Endothelial cell of umbilical vein (primary cell): ENCODE measurements around the gene SORT1. TPM values are rescaled to one million over a fixed set of nuclear protein-coding genes. Genes with fewer than 3 reads are reported as not detected.

Experiments
- BruUV-seq: library from RNA; stranded (reverse); fragments of 400-500 nt; replicated peaks from 2 replicates; lab custom pipeline; 2021; lab: Mats Ljungman, UMichigan
- CTCF ChIA-PET: fragments of 300-600, 350-600 bp; sonication (Branson Sonifier 250); formaldehyde crosslinking; loops from one replicate; lab custom pipeline; 2021; ENCODE audit warnings: antibody characterized with exemption, inconsistent platforms; lab: Charles Lee
- POLR2A ChIA-PET: fragments of 300-600, 350-600 bp; sonication (Branson Sonifier 250); formaldehyde crosslinking; loops from one replicate; lab custom pipeline; 2021; ENCODE audit warnings: antibody characterized with exemption, inconsistent platforms; lab: Charles Lee
- DNase-seq: peaks from one replicate; pipeline ENCODE4 v3.0.0-alpha.2; 2011; ENCODE audit warnings: low read depth, low spot score
- FAIRE-seq: peaks from 2 replicates; lab custom pipeline; 2011; peaks lifted over from hg19 to GRCh38; lab: Jason Lieb, UNC
- H2AFZ ChIP-seq: 2 replicates; pipeline ENCODE4 v1.6.0; 2012; ENCODE audit warnings: low read depth, low read length, control low read depth, inconsistent platforms
- H3K27ac ChIP-seq: 2 replicates; pipeline ENCODE4 v1.5.1; 2011; ENCODE audit warnings: low read depth, mild to moderate bottlenecking, control low read depth, low read length, moderate library complexity; ENCODE audit not compliant: insufficient read depth
- H3K27me3 ChIP-seq, 2 experiments: 2 replicates each; pipeline versions ENCODE4 v1.6.0 to v1.6.1; 2011; ENCODE audit warnings: low read length in 2 of 2, mixed read lengths in 1 of 2; ENCODE audit not compliant: control insufficient read depth in 2 of 2, insufficient read depth in 2 of 2
- H3K36me3 ChIP-seq, 2 experiments: 2 replicates in 1 of 2; 3 replicates in 1 of 2; pipeline ENCODE4 v1.5.1; 2011; ENCODE audit warnings: low read length in 2 of 2, mild to moderate bottlenecking in 1 of 2, moderate library complexity in 1 of 2; ENCODE audit not compliant: control insufficient read depth in 2 of 2, insufficient read depth in 2 of 2; ENCODE audit errors: extremely low read depth in 1 of 2
- H3K4me1 ChIP-seq: 3 replicates; pipeline ENCODE4 v1.5.1; 2011; ENCODE audit warnings: mild to moderate bottlenecking, low read length; ENCODE audit not compliant: control insufficient read depth, insufficient read depth; ENCODE audit errors: extremely low read depth
- H3K4me2 ChIP-seq: 2 replicates; pipeline ENCODE4 v1.6.1; 2011; ENCODE audit warnings: low read length, control low read depth, mixed read lengths; ENCODE audit not compliant: insufficient read depth
- H3K4me3 ChIP-seq, 3 experiments: fragments of 200-600 bp in 1 of 3; sonication (generic), shearing (Covaris generic) in 1 of 3; replicated peaks in 1 of 3; 2 replicates each; pipeline ENCODE4 v1.5.1; 2011 to 2016; ENCODE audit warnings: control low read depth in 3 of 3, low read length in 3 of 3, mild to moderate bottlenecking in 2 of 3, inconsistent platforms in 1 of 3, low read depth in 1 of 3, moderate library complexity in 1 of 3; ENCODE audit not compliant: insufficient read depth in 1 of 3
- H3K79me2 ChIP-seq: 2 replicates; pipeline ENCODE4 v1.6.0; 2012; ENCODE audit warnings: low read length, inconsistent platforms; ENCODE audit not compliant: control insufficient read depth, insufficient read depth
- H3K9ac ChIP-seq: replicated peaks from 2 replicates; pipeline ENCODE3; 2011; ENCODE audit warnings: low read length, control low read depth; ENCODE audit not compliant: insufficient read depth; ENCODE audit errors: extremely low read depth
- H3K9me1 ChIP-seq: replicated peaks from 3 replicates; pipeline ENCODE4 v1.6.0; 2011; ENCODE audit warnings: mild to moderate bottlenecking, low read length; ENCODE audit not compliant: control insufficient read depth, insufficient read depth; ENCODE audit errors: extremely low read depth
- H3K9me3 ChIP-seq: replicated peaks from 2 replicates; pipeline ENCODE4 v1.5.1; 2012; ENCODE audit warnings: low read length, inconsistent platforms; ENCODE audit not compliant: control insufficient read depth, insufficient read depth
- H4K20me1 ChIP-seq: replicated peaks from 2 replicates; pipeline ENCODE3; 2011; ENCODE audit warnings: mild to moderate bottlenecking, low read length; ENCODE audit not compliant: control insufficient read depth, insufficient read depth; ENCODE audit errors: extremely low read depth
- EZH2 ChIP-seq: IDR thresholded peaks from 2 replicates; pipeline ENCODE4 v1.6.1; 2012; ENCODE audit warnings: borderline replicate concordance, low read depth, mild to moderate bottlenecking, moderate library complexity, low read length, inconsistent platforms; ENCODE audit not compliant: severe bottlenecking
- FOS ChIP-seq: IDR thresholded peaks from 2 replicates; pipeline ENCODE4 v1.6.1; 2011; ENCODE audit warnings: mild to moderate bottlenecking, low read length, moderate library complexity, borderline replicate concordance; ENCODE audit not compliant: insufficient read depth
- GATA2 ChIP-seq: IDR thresholded peaks from 2 replicates; pipeline ENCODE4 v1.7.0; 2011; ENCODE audit warnings: low read depth, mild to moderate bottlenecking, moderate library complexity, mixed read lengths, low read length; ENCODE audit not compliant: insufficient read length, insufficient read depth
- JUN ChIP-seq: IDR thresholded peaks from 2 replicates; pipeline ENCODE4 v1.6.1; 2011; ENCODE audit warnings: borderline replicate concordance, low read depth; ENCODE audit not compliant: insufficient read length, insufficient read depth
- MYC ChIP-seq: IDR thresholded peaks from one replicate; pipeline ENCODE4 v1.6.1; 2011; ENCODE audit warnings: mild to moderate bottlenecking, low read depth, low read length
- POLR2A ChIP-seq: IDR thresholded peaks from 2 replicates; pipeline ENCODE4 v1.6.1; 2012; ENCODE audit warnings: low read depth, mild to moderate bottlenecking, control low read depth, low read length
- POLR2AphosphoS5 ChIP-seq: IDR thresholded peaks from 2 replicates; pipeline ENCODE4 v1.6.1; 2012; ENCODE audit warnings: low read depth, mild to moderate bottlenecking, control low read depth, low read length, moderate library complexity; ENCODE audit not compliant: insufficient read depth
- dilution Hi-C: fragments of 300-500 bp; cut with MboI; formaldehyde crosslinking; loops from one replicate; pipeline ENCODE4 v1.15.0; 2019; ENCODE audit warnings: low sequenced_read_pairs; ENCODE audit not compliant: extremely low pct_ligation_motif_present
- intact Hi-C: fragments of 100-400 bp; cut with micrococcal nuclease; formaldehyde crosslinking; loops from one replicate; pipeline ENCODE4 v1.10.0; 2022
- polyA plus RNA-seq, 4 experiments: library from polyadenylated mRNA; depleted of rRNA in 3 of 4; stranded (reverse) in 3 of 4; unstranded in 1 of 4; fragments of >200 nt; gene quantifications; 2 replicates each; pipeline versions ENCODE4 v1.2.1 to v1.2.3, GENCODE V29; 2011 to 2012; ENCODE audit warnings: missing spikeins in 1 of 4
- total RNA-seq: library from RNA; stranded (reverse); gene quantifications from 2 replicates; pipeline ENCODE4 v1.2.3, GENCODE V29; 2021
- TF ChIP-seq, protein P1 (sequence below), 2 donors: IDR thresholded peaks; 1 replicate in 1 of 2; 2 replicates in 1 of 2; pipeline ENCODE4 v1.5.1; 2011; ENCODE audit warnings: low read length in 2 of 2, mild to moderate bottlenecking in 2 of 2, moderate library complexity in 2 of 2, control low read depth in 1 of 2, inconsistent platforms in 1 of 2, low read depth in 1 of 2; ENCODE audit not compliant: insufficient read depth in 1 of 2; ENCODE audit errors: extremely low read depth in 1 of 2
- TF ChIP-seq, protein P2 (sequence below): IDR thresholded peaks from 2 replicates; pipeline ENCODE4 v1.6.1; 2011; ENCODE audit not compliant: insufficient read depth, insufficient read length

The SORT1 gene
- total and polyA plus RNA-seq, 2 donors (not counting 3 experiments of a cell fraction or from before 2014, with no cell fraction given): 6.8 to 17.8 TPM

DNA sequence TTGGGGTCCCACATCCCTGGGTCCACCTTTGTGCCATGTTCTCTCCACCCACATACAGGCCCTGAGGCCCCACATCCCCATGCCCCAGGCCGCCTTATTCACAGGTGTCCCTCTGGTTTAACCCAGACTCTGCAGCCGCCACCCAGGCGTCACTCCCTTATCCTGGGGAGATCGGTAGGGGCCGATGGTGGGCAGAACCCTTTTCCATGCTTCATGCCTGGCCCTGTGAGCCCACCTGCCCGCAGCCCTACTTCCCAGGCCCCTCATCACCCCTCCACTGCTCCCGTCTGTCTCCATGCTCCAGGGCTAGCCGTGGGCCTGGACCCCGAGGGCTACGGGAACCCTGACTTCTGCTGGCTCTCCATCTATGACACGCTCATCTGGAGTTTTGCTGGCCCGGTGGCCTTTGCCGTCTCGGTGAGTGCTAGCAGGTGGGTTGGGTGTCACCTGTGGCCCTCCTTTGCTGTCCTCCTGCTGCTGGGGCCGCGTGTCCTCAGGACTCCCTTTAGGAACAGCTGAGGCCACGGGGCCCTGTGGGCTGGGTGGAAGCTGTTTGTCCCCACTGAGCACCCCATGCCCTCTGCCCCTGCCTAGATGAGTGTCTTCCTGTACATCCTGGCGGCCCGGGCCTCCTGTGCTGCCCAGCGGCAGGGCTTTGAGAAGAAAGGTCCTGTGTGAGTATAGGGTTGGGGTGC, 126.9 kb downstream of the SORT1 start:
- Histone ChIP-seq H4K20me1 (no peaks in the 10 kb centered on the region), H3K4me2 (no peak overlapping the region), H3K9me3 (no peaks in the 10 kb centered on the region), H3K27ac (no peak overlapping the region), H3K4me1 (no peaks in the 10 kb centered on the region), H3K79me2 (no peaks in the 10 kb centered on the region), H3K27me3 (no peaks in the 10 kb centered on the region), H3K4me3 (no peak overlapping the region), H3K9ac (no peak overlapping the region), H2AFZ (no peak overlapping the region), H3K9me1 (no peaks in the 10 kb centered on the region), H3K36me3 (no peaks in the 10 kb centered on the region)
- intact Hi-C loops: loop anchor here (10.0 kb wide), 1 partner anchor 214 kb away; the partner anchor contains the start of gene ATXN7L2
- dilution Hi-C loops: no loop called here
- no peak for TF ChIP-seq GATA2
- TF ChIP-seq MYC: no peak
- TF ChIP-seq, protein P1, sequence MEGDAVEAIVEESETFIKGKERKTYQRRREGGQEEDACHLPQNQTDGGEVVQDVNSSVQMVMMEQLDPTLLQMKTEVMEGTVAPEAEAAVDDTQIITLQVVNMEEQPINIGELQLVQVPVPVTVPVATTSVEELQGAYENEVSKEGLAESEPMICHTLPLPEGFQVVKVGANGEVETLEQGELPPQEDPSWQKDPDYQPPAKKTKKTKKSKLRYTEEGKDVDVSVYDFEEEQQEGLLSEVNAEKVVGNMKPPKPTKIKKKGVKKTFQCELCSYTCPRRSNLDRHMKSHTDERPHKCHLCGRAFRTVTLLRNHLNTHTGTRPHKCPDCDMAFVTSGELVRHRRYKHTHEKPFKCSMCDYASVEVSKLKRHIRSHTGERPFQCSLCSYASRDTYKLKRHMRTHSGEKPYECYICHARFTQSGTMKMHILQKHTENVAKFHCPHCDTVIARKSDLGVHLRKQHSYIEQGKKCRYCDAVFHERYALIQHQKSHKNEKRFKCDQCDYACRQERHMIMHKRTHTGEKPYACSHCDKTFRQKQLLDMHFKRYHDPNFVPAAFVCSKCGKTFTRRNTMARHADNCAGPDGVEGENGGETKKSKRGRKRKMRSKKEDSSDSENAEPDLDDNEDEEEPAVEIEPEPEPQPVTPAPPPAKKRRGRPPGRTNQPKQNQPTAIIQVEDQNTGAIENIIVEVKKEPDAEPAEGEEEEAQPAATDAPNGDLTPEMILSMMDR (IDR thresholded peaks at IDR 0.05; ENCODE audit: extremely low read depth in 1 of 2, insufficient read depth in 1 of 2, low read depth in 1 of 2, low read length in 2 of 2): no peak
- TF ChIP-seq, protein P2, sequence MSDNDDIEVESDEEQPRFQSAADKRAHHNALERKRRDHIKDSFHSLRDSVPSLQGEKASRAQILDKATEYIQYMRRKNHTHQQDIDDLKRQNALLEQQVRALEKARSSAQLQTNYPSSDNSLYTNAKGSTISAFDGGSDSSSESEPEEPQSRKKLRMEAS: no peak
- no peak for TF ChIP-seq POLR2A
- TF ChIP-seq POLR2AphosphoS5: no peak
- no peak for TF ChIP-seq JUN
- no peak for TF ChIP-seq EZH2
- TF ChIP-seq FOS: no peak
- DNase-seq: no peak
- ChIA-PET POLR2A (no interaction called here), CTCF (no interaction called here)
- BruUV-seq: no TSS peak
- no peak for FAIRE-seq
